Urinary bladder (tissue), 4 donors: ENCODE measurements around the gene PI3. TPM values are rescaled to one million over a fixed set of nuclear protein-coding genes. Genes with fewer than 3 reads are reported as not detected.
"Not testable (repeated sequence)": the region's sequence is repeated elsewhere in the genome, so short reads cannot be mapped to it uniquely, and the experiment has no call there.

Source experiments
- DNase-seq: peaks from one replicate; pipeline ENCODE4 v3.0.0-alpha.2; 2015; ENCODE audit errors: extremely low spot score
- H3K27ac ChIP-seq: one replicate; pipeline ENCODE4 v1.5.1; 2013; ENCODE audit warnings: low read depth, mild to moderate bottlenecking, moderate library complexity
- H3K36me3 ChIP-seq: one replicate; pipeline ENCODE4 v1.6.1; 2013; ENCODE audit warnings: mild to moderate bottlenecking, moderate library complexity; ENCODE audit not compliant: insufficient read depth
- H3K4me1 ChIP-seq: one replicate; pipeline ENCODE4 v1.6.1; 2013; ENCODE audit warnings: mild to moderate bottlenecking, moderate library complexity; ENCODE audit not compliant: insufficient read depth
- H3K4me3 ChIP-seq: one replicate; pipeline ENCODE4 v1.5.1; 2013; ENCODE audit warnings: low read depth, low read length
- WGBS: extraction: QIAGEN DNeasy Blood & Tissue Kit; methylation state at CpG from one replicate; pipeline ENCODE4 v1.1.7; 2013; 5-methylcytosine and 5-hydroxymethylcytosine counted together
- polyA plus RNA-seq: library from polyadenylated mRNA; stranded (reverse); fragments of 200-250 nt; gene quantifications from one replicate; pipeline ENCODE4 v1.2.3, GENCODE V29; 2013
- total RNA-seq: library from RNA; depleted of rRNA; stranded (reverse); fragments of >200 nt; gene quantifications from one replicate; pipeline ENCODE4 v1.2.3, GENCODE V29; 2014
- donor health status: healthy with polysubstance abuse.
- donor health status: healthy.

PI3 gene, protein sequence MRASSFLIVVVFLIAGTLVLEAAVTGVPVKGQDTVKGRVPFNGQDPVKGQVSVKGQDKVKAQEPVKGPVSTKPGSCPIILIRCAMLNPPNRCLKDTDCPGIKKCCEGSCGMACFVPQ
- not detected for total RNA-seq
- polyA plus RNA-seq: not detected

GRCh38 chr20:45174434-45175364 lies at the start of gene PI3:
Gene PI3 (plus strand): TSS chr20:45174902. CDS start chr20:45174923, 21 bp downstream.
- no peak within 1 kb of the TSS for H3K4me3 ChIP-seq
- 66% methylated on average over 8 of the region's 8 CpGs for WGBS
- H3K4me1 ChIP-seq: no peaks in the 10 kb centered on the region
- no peak for DNase-seq
- H3K27ac ChIP-seq: no peak within 1 kb of the TSS
- H3K36me3 ChIP-seq: no peaks in the 10 kb centered on the region

- H3K36me3 ChIP-seq: no peaks in the 10 kb centered on the region
- DNase-seq: no peak
- WGBS: 78% methylated on average over 2 of the region's 2 CpGs
Measured at GRCh38 chr20:45128099-45128498, 46.6 kb upstream of the PI3 start.

GRCh38 chr20:45136911-45137310 lies 37.8 kb upstream of the PI3 start:
- H3K4me1 ChIP-seq: no peaks in the 10 kb centered on the region
- no peak for DNase-seq
- no peaks in the 10 kb centered on the region for H3K36me3 ChIP-seq
- no peak overlapping the region for H3K4me3 ChIP-seq
- no peak overlapping the region for H3K27ac ChIP-seq
- WGBS: 40% methylated on average over 2 of the region's 2 CpGs

More at GRCh38 chr20:45128099-45128498, 46.6 kb upstream of the PI3 start:
- H3K27ac ChIP-seq: no peak overlapping the region
- no peaks in the 10 kb centered on the region for H3K4me1 ChIP-seq
- H3K4me3 ChIP-seq: no peak overlapping the region

- H3K4me3 ChIP-seq: no peak overlapping the region
- H3K36me3 ChIP-seq: no peaks in the 10 kb centered on the region
- H3K27ac ChIP-seq: no peak overlapping the region
- H3K4me1 ChIP-seq: no peaks in the 10 kb centered on the region
- no peak for DNase-seq
- whole genome bisulfite sequencing: 38% methylated on average over 20 of the region's 20 CpGs
Measured at GRCh38 chr20:45138561-45139300, 36.0 kb upstream of the PI3 start.

DNA sequence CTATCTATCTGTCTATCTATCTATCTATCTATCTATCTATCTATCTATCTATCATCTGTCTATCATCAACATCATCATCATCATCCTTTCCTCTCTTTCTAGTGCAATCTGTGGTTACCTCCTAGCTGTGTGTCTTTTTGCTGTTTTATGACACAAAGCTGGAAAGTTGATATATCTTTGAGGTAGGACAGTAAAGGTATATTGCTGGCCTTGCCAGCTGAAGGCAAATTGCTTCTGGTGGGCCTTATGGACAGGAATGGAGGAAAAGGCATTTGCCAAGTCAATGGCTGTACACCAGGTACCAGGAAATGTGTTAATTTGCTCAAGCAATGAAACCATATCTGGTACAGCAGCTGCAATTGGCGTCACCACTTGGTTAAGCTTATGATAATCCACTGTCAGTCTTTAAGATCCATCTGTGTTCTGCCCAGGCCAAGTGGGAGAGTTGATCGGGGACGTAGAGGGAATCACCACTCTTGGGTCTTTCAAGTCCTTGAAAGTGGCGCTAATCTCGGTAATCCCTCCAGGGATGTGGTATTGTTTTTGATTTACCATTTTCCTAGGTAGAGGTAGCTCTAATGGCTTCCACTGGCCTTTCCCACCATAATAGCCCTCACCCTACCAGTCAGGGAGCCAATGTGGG lies 34.8 kb upstream of the PI3 start:
- H3K27ac ChIP-seq, H3K36me3 ChIP-seq, H3K4me1 ChIP-seq, DNase-seq, H3K4me3 ChIP-seq: not testable (repeated sequence)
- 91% methylated on average over 5 of the region's 5 CpGs for WGBS

GRCh38 chr20:45140836-45141235 lies 33.9 kb upstream of the PI3 start:
- WGBS: 65% methylated on average over 4 of the region's 4 CpGs
- no peak overlapping the region for H3K4me3 ChIP-seq
- H3K36me3 ChIP-seq: no peaks in the 10 kb centered on the region
- no peak overlapping the region for H3K27ac ChIP-seq
- H3K4me1 ChIP-seq: no peaks in the 10 kb centered on the region
- DNase-seq: no peak

DNA sequence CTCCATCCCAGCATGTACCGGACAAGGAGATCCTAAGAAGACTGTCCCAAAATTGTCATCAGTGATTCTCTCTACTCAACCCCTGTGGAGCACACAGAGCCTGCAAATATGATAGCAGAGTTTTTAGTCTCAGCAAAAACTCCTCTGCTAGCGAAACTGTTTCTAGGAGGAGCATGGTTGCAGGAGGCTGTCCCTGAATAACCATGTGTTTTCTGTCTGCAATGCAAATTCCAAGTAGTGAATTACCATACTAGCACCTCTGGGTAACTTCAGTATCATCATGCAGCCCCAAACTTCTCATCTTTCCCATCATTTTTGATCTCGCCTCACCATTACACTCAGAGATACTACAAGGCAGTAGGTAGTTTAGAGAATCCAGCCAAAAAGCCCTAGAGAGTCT lies 25.6 kb upstream of the PI3 start:
- WGBS: 87% methylated on average over 3 of the region's 3 CpGs
- DNase-seq: no peak
- Histone ChIP-seq H3K36me3 (no peaks in the 10 kb centered on the region), H3K4me3 (no peak overlapping the region), H3K27ac (no peak overlapping the region), H3K4me1 (no peaks in the 10 kb centered on the region)

GRCh38 chr20:45152405-45152804 lies 22.3 kb upstream of the PI3 start:
- Histone ChIP-seq H3K4me1 (no peaks in the 10 kb centered on the region), H3K4me3 (no peak overlapping the region), H3K27ac (no peak overlapping the region), H3K36me3 (no peaks in the 10 kb centered on the region)
- DNase-seq: no peak
- WGBS: 64% methylated on average over 2 of the region's 2 CpGs

GRCh38 chr20:45153147-45153546 lies 21.6 kb upstream of the PI3 start:
- WGBS: 74% methylated on average over 3 of the region's 3 CpGs
- Histone ChIP-seq H3K4me3 (no peak overlapping the region), H3K36me3 (no peaks in the 10 kb centered on the region)

GRCh38 chr20:45153752-45154151 lies 20.9 kb upstream of the PI3 start:
- Histone ChIP-seq H3K36me3 (no peaks in the 10 kb centered on the region), H3K4me1 (no peaks in the 10 kb centered on the region), H3K27ac (no peak overlapping the region), H3K4me3 (no peak overlapping the region)
- 35% methylated on average over 1 of the region's 1 CpG for WGBS
- DNase-seq: no peak

More at GRCh38 chr20:45153147-45153546, 21.6 kb upstream of the PI3 start:
- no peaks in the 10 kb centered on the region for H3K4me1 ChIP-seq
- no peak overlapping the region for H3K27ac ChIP-seq
- no peak for DNase-seq

DNA sequence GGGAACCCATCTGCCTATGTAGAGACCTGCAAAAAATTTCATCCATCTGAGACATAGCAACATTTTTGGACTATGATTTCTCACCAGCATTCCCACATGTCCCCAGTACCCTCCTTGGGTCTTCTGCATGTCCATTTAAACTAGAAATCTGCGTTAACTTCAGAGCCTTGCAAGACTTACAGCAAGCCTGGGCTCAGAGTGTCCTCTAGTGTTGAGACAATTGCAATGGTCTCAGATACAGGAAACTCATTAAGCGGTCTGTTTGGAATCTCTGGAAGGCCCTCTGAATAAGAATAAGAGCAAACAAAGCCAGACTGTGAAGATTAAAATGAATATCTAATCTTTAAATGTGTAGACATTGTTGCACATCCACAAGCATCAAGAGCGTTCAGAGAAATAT lies 20.5 kb upstream of the PI3 start:
- no peak for DNase-seq
- Histone ChIP-seq H3K4me3 (no peak overlapping the region), H3K27ac (no peak overlapping the region), H3K36me3 (no peaks in the 10 kb centered on the region), H3K4me1 (no peaks in the 10 kb centered on the region)
- 68% methylated on average over 3 of the region's 3 CpGs for WGBS

- not testable (repeated sequence) for H3K4me1 ChIP-seq, DNase-seq, H3K27ac ChIP-seq, H3K4me3 ChIP-seq, H3K36me3 ChIP-seq
- 90% methylated on average over 1 of the region's 1 CpG for WGBS
Measured at GRCh38 chr20:45154794-45155193, 19.9 kb upstream of the PI3 start.

GRCh38 chr20:45156713-45157112 lies 18.0 kb upstream of the PI3 start:
- DNase-seq: no peak
- WGBS: 58% methylated on average over 2 of the region's 2 CpGs
- Histone ChIP-seq H3K36me3 (no peaks in the 10 kb centered on the region), H3K4me1 (no peaks in the 10 kb centered on the region), H3K4me3 (no peak overlapping the region), H3K27ac (no peak overlapping the region)
